ENCODE measurements around the gene ABLIM2. TPM values are rescaled to one million over a fixed set of nuclear protein-coding genes. Genes with fewer than 3 reads are reported as not detected.

Gene ABLIM2
- total and polyA plus RNA-seq, 10 of the 15 experiments (the other 5 are each of a cell fraction or from before 2014, with no cell fraction given): 0.03 to 0.15 (median 0.05) TPM; not detected in 7

- POLR2A ChIA-PET: interaction anchor here (1.0 to 2.0 kb wide), 2 partner anchors 18 to 22 kb away, joined by 3 to 7 read pairs; no protein-coding TSS in a partner anchor
Measured at GRCh38 chr4:8194306-8195242, 36.0 kb upstream of the ABLIM2 start.

More at GRCh38 chr4:8194306-8195242, 36.0 kb upstream of the ABLIM2 start:
- no TSS peak for BruUV-seq (replicated peaks)
- ChIA-PET SMC1A (ENCODE audit: uncharacterized antibody, unreplicated experiment) (interaction anchor here (0.6 to 4.1 kb wide), 4 partner anchors 17 to 377 kb away, joined by 3 to 37 read pairs (median 6); no protein-coding TSS in a partner anchor), RAD21 (ENCODE audit: unreplicated experiment) (interaction anchor here (1.3 to 5.8 kb wide), 4 partner anchors 12 to 22 kb away, joined by 3 to 76 read pairs (median 6); no protein-coding TSS in a partner anchor), CTCF (interaction anchor here (1.2 to 6.3 kb wide), 5 partner anchors 18 to 392 kb away, joined by 3 to 96 read pairs (median 7); no protein-coding TSS in a partner anchor)
- Histone ChIP-seq H3K36me3 (ENCODE audit: control insufficient read depth in 2 of 2, insufficient read depth in 2 of 2, low read length in 1 of 2) (no peaks in the 10 kb centered on the region), H3K27me3 (replicated peaks in 1 of 2; ENCODE audit: control insufficient read depth in 2 of 2, insufficient read depth in 2 of 2, low read length in 1 of 2) (no peaks in the 10 kb centered on the region), H3K79me2 (ENCODE audit: control insufficient read depth, insufficient read depth, low read length) (peaks cover 5% of the 10 kb centered on the region), H3K4me2 (ENCODE audit: control insufficient read depth, insufficient read depth) (no peak overlapping the region), H3K9me3 (replicated peaks; ENCODE audit: control insufficient read depth, insufficient read depth, low read length) (no peaks in the 10 kb centered on the region), H3K4me3 (no peak overlapping the region), H3K9ac (ENCODE audit: control insufficient read depth, insufficient read depth, low read length) (no peak overlapping the region), H4K20me1 (ENCODE audit: control insufficient read depth, insufficient read depth) (no peaks in the 10 kb centered on the region), H3K27ac (ENCODE audit: control insufficient read depth, insufficient read depth) (no peak overlapping the region), H3K4me1 (ENCODE audit: control insufficient read depth, insufficient read depth, low read length) (peaks cover 25% of the 10 kb centered on the region), H2AFZ (ENCODE audit: control insufficient read depth, low read depth, low read length) (no peak overlapping the region)
- WGBS (ENCODE audit: insufficient coverage, insufficient replicate concordance, low lambda C conversion rate, missing lambda C conversion rate): 67% methylated on average over 19 of the region's 19 CpGs
- TF ChIP-seq TCF12 (IDR thresholded peaks at IDR 0.05; ENCODE audit: low read depth, low read length) (no peak), SIN3A (IDR thresholded peaks at IDR 0.05; ENCODE audit: low read depth, low read length) (no peak), ETV6 (conservative IDR thresholded peaks at IDR 0.05 in 1 of 2, IDR thresholded peaks at IDR 0.05 in 1 of 2; ENCODE audit: borderline replicate concordance in 1 of 2, low read depth in 1 of 2) (no peak), SMAD1 (IDR thresholded peaks at IDR 0.05; ENCODE audit: low read depth, partially characterized antibody) (no peak), ZBTB4 (CRISPR knock-in tag; IDR thresholded peaks at IDR 0.05) (no peak), ZNF207 (IDR thresholded peaks at IDR 0.05; ENCODE audit: borderline replicate concordance) (no peak), SRF (IDR thresholded peaks at IDR 0.05; ENCODE audit: low read depth in 2 of 2, low read length in 2 of 2) (no peak), SPI1 (IDR thresholded peaks at IDR 0.05; ENCODE audit: borderline replicate concordance, insufficient read depth, low read depth, low read length) (no peak), MXI1 (IDR thresholded peaks at IDR 0.05; ENCODE audit: low read depth, low read length) (no peak), REST (IDR thresholded peaks at IDR 0.05; ENCODE audit: low read depth, low read length) (no peak), EGR1 (IDR thresholded peaks at IDR 0.05; ENCODE audit: borderline replicate concordance in 1 of 2, low read depth in 2 of 2, low read length in 2 of 2) (no peak), ZNF384 (IDR thresholded peaks at IDR 0.05; ENCODE audit: borderline replicate concordance, low read depth, low read length) (no peak), PAX5 (IDR thresholded peaks at IDR 0.05; ENCODE audit: borderline replicate concordance, low read depth, low read length) (no peak), SP1 (IDR thresholded peaks at IDR 0.05; ENCODE audit: low read depth, low read length) (no peak), TARDBP (IDR thresholded peaks at IDR 0.05; ENCODE audit: borderline replicate concordance) (no peak)
- intact Hi-C loops (cut with micrococcal nuclease; ENCODE audit: unreplicated experiment) (no loop called here), in situ Hi-C loops (cut with MboI) (no loop called here)
- DNase-seq (ENCODE audit: low read depth, low spot score): no peak
- no peak for FAIRE-seq
- ATAC-seq: no peak
